ENCODE data around the gene NCOA7. TPM values are rescaled to one million over a fixed set of nuclear protein-coding genes. Genes with fewer than 3 reads are reported as not detected.

NCOA7 gene
- total and polyA plus RNA-seq, 10 of the 15 experiments (the other 5 are each of a cell fraction or from before 2014, with no cell fraction given) = 18.9 to 50.3 (median 34.2) TPM

DNA sequence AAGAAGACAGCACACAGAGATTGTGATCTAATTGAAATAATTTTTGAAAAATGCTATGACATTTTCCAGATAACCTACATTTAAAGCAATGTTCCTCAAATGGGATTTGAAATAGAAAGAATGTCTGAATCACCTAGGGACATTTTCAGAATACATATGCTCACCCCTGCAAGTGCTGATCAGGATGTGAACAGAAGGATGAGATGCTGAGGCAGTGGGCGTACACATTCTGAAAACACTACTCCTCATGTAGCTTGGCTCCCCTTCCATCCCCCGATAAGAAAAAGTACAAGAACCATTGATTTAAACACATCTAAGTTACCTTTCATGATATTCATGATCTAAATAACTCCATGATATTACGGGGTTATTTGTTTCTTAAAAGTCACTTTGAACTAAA lies 136.0 kb downstream of the NCOA7 start:
- Histone ChIP-seq H3K4me1 (ENCODE audit: control insufficient read depth, insufficient read depth, low read length) (no peaks in the 10 kb centered on the region; the same call in 1 of the 2 replicates), H3K4me3 (no peak overlapping the region), H3K4me2 (ENCODE audit: control insufficient read depth, insufficient read depth) (no peak overlapping the region; the same call in 1 of the 2 replicates), H3K9ac (ENCODE audit: control insufficient read depth, insufficient read depth, low read length) (no peak overlapping the region), H2AFZ (ENCODE audit: control insufficient read depth, low read depth, low read length) (no peak overlapping the region), H3K27me3 (replicated peaks in 1 of 2; ENCODE audit: control insufficient read depth in 2 of 2, insufficient read depth in 2 of 2, low read length in 1 of 2) (no peaks in the 10 kb centered on the region), H3K36me3 (ENCODE audit: control insufficient read depth in 2 of 2, insufficient read depth in 2 of 2, low read length in 1 of 2) (peaks cover 12 to 21% of the 10 kb centered on the region in 2 experiments), H3K79me2 (ENCODE audit: control insufficient read depth, insufficient read depth, low read length) (peaks cover 2% of the 10 kb centered on the region), H3K27ac (ENCODE audit: control insufficient read depth, insufficient read depth) (no peak overlapping the region), H3K9me3 (replicated peaks; ENCODE audit: control insufficient read depth, insufficient read depth, low read length) (no peaks in the 10 kb centered on the region), H4K20me1 (ENCODE audit: control insufficient read depth, insufficient read depth) (no peaks in the 10 kb centered on the region)
- BruUV-seq (replicated peaks) = no TSS peak
- no peak for FAIRE-seq
- in situ Hi-C loops (cut with MboI) (no loop called here), intact Hi-C loops (cut with micrococcal nuclease; ENCODE audit: unreplicated experiment) (no loop called here)
- TF ChIP-seq KDM1A (IDR thresholded peaks at IDR 0.05; ENCODE audit: borderline replicate concordance) (no peak), JUND (IDR thresholded peaks at IDR 0.05; ENCODE audit: low read depth, low read length) (no peak), ZNF384 (IDR thresholded peaks at IDR 0.05; ENCODE audit: borderline replicate concordance, low read depth, low read length) (no peak), MEF2B (IDR thresholded peaks at IDR 0.05; ENCODE audit: partially characterized antibody, poor library complexity, severe bottlenecking) (no peak), SUZ12 (IDR thresholded peaks at IDR 0.05; ENCODE audit: unreplicated experiment) (no peak), GATAD2B (conservative IDR thresholded peaks at IDR 0.05; ENCODE audit: low read depth) (no peak), SMARCA5 (IDR thresholded peaks at IDR 0.05) (no peak), PAX8 (IDR thresholded peaks at IDR 0.05) (no peak), MTA2 (IDR thresholded peaks at IDR 0.05; ENCODE audit: low read depth) (no peak), NBN (IDR thresholded peaks at IDR 0.05) (no peak), SMAD1 (IDR thresholded peaks at IDR 0.05; ENCODE audit: low read depth, partially characterized antibody) (no peak)
- TF ChIP-seq, protein P1, sequence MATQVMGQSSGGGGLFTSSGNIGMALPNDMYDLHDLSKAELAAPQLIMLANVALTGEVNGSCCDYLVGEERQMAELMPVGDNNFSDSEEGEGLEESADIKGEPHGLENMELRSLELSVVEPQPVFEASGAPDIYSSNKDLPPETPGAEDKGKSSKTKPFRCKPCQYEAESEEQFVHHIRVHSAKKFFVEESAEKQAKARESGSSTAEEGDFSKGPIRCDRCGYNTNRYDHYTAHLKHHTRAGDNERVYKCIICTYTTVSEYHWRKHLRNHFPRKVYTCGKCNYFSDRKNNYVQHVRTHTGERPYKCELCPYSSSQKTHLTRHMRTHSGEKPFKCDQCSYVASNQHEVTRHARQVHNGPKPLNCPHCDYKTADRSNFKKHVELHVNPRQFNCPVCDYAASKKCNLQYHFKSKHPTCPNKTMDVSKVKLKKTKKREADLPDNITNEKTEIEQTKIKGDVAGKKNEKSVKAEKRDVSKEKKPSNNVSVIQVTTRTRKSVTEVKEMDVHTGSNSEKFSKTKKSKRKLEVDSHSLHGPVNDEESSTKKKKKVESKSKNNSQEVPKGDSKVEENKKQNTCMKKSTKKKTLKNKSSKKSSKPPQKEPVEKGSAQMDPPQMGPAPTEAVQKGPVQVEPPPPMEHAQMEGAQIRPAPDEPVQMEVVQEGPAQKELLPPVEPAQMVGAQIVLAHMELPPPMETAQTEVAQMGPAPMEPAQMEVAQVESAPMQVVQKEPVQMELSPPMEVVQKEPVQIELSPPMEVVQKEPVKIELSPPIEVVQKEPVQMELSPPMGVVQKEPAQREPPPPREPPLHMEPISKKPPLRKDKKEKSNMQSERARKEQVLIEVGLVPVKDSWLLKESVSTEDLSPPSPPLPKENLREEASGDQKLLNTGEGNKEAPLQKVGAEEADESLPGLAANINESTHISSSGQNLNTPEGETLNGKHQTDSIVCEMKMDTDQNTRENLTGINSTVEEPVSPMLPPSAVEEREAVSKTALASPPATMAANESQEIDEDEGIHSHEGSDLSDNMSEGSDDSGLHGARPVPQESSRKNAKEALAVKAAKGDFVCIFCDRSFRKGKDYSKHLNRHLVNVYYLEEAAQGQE (IDR thresholded peaks at IDR 0.05; ENCODE audit: low read depth, low read length) = no peak
- TF ChIP-seq, protein P2, sequence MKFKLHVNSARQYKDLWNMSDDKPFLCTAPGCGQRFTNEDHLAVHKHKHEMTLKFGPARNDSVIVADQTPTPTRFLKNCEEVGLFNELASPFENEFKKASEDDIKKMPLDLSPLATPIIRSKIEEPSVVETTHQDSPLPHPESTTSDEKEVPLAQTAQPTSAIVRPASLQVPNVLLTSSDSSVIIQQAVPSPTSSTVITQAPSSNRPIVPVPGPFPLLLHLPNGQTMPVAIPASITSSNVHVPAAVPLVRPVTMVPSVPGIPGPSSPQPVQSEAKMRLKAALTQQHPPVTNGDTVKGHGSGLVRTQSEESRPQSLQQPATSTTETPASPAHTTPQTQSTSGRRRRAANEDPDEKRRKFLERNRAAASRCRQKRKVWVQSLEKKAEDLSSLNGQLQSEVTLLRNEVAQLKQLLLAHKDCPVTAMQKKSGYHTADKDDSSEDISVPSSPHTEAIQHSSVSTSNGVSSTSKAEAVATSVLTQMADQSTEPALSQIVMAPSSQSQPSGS (IDR thresholded peaks at IDR 0.05; ENCODE audit: low read length) = no peak
- TF ChIP-seq, protein P3, sequence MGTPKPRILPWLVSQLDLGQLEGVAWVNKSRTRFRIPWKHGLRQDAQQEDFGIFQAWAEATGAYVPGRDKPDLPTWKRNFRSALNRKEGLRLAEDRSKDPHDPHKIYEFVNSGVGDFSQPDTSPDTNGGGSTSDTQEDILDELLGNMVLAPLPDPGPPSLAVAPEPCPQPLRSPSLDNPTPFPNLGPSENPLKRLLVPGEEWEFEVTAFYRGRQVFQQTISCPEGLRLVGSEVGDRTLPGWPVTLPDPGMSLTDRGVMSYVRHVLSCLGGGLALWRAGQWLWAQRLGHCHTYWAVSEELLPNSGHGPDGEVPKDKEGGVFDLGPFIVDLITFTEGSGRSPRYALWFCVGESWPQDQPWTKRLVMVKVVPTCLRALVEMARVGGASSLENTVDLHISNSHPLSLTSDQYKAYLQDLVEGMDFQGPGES (IDR thresholded peaks at IDR 0.05) = no peak
- TF ChIP-seq, protein P4, sequence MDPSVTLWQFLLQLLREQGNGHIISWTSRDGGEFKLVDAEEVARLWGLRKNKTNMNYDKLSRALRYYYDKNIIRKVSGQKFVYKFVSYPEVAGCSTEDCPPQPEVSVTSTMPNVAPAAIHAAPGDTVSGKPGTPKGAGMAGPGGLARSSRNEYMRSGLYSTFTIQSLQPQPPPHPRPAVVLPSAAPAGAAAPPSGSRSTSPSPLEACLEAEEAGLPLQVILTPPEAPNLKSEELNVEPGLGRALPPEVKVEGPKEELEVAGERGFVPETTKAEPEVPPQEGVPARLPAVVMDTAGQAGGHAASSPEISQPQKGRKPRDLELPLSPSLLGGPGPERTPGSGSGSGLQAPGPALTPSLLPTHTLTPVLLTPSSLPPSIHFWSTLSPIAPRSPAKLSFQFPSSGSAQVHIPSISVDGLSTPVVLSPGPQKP (IDR thresholded peaks at IDR 0.05; ENCODE audit: low read depth, low read length) = no peak
- ChIA-PET CTCF (interaction anchor here (0.9 to 14.8 kb wide), 3 partner anchors 21 to 60 kb away, joined by 3 to 153 read pairs (median 3); partner anchors contain the start of gene TRMT11), SMC1A (ENCODE audit: uncharacterized antibody, unreplicated experiment) (interaction anchor here (1.1 to 5.5 kb wide), 3 partner anchors 22 to 26 kb away, joined by 4 to 35 read pairs (median 4); no protein-coding TSS in a partner anchor), RAD21 (ENCODE audit: unreplicated experiment) (interaction anchor here (1.0 kb wide), 1 partner anchor 69 kb away, joined by 3 read pairs; no protein-coding TSS in a partner anchor), POLR2A (interaction anchor here (0.6 kb wide), 1 partner anchor 50 kb away, joined by 4 read pairs; no protein-coding TSS in a partner anchor)
- ATAC-seq = no peak
- whole genome bisulfite sequencing (ENCODE audit: insufficient coverage, insufficient replicate concordance, low lambda C conversion rate, missing lambda C conversion rate) = 98% methylated on average over 3 of the region's 3 CpGs
- DNase-seq (ENCODE audit: low read depth, low spot score) = no peak

Measured in GM12878 (cell line).